ENCODE measurements around the gene OSBPL3.

The OSBPL3 gene

GRCh38 chr7:24820730-24821044, 159.3 kb downstream of the OSBPL3 start:
- no peaks in the 10 kb centered on the region for H3K27me3 ChIP-seq (ENCODE audit: control insufficient read depth, insufficient read depth, low read length)
- H3K9ac ChIP-seq (ENCODE audit: low read depth, low read length): peak overlapping the region; percentile 62
- H3K9me3 ChIP-seq (replicated peaks; ENCODE audit: low read length): no peaks in the 10 kb centered on the region
- no peak overlapping the region for H3K4me3 ChIP-seq (ENCODE audit: low read length)
- peaks cover 33% of the 10 kb centered on the region for H3K4me1 ChIP-seq (ENCODE audit: control insufficient read depth, insufficient read depth, low read length)
- no peaks in the 10 kb centered on the region for H3K36me3 ChIP-seq (ENCODE audit: insufficient read depth, low read length)
- peak overlapping the region; percentile 63 for H3K4me2 ChIP-seq (ENCODE audit: low read length)

- no peaks in the 10 kb centered on the region for H3K9me3 ChIP-seq (replicated peaks; ENCODE audit: low read length)
- H3K36me3 ChIP-seq (ENCODE audit: insufficient read depth, low read length): no peaks in the 10 kb centered on the region
- peaks cover 27% of the 10 kb centered on the region for H3K4me1 ChIP-seq (ENCODE audit: control insufficient read depth, insufficient read depth, low read length)
- no peak overlapping the region for H3K4me3 ChIP-seq (ENCODE audit: low read length)
- no peak overlapping the region for H3K9ac ChIP-seq (ENCODE audit: low read depth, low read length)
- H3K27me3 ChIP-seq (ENCODE audit: control insufficient read depth, insufficient read depth, low read length): no peaks in the 10 kb centered on the region
- peak overlapping the region; percentile 53 for H3K4me2 ChIP-seq (ENCODE audit: low read length)
These were observed 159.9 kb downstream of the OSBPL3 start for GRCh38 chr7:24819916-24820689.

- H3K27me3 ChIP-seq (ENCODE audit: control insufficient read depth, insufficient read depth, low read length): no peaks in the 10 kb centered on the region
- peaks cover 22% of the 10 kb centered on the region for H3K4me1 ChIP-seq (ENCODE audit: control insufficient read depth, insufficient read depth, low read length)
- H3K36me3 ChIP-seq (ENCODE audit: insufficient read depth, low read length): no peaks in the 10 kb centered on the region
- no peak overlapping the region for H3K4me3 ChIP-seq (ENCODE audit: low read length)
- H3K4me2 ChIP-seq (ENCODE audit: low read length): no peak overlapping the region
- H3K9ac ChIP-seq (ENCODE audit: low read depth, low read length): no peak overlapping the region
- H3K9me3 ChIP-seq (replicated peaks; ENCODE audit: low read length): no peaks in the 10 kb centered on the region
These were observed 162.6 kb downstream of the OSBPL3 start for GRCh38 chr7:24817339-24817738.

GRCh38 chr7:24816868-24817267, 163.1 kb downstream of the OSBPL3 start:
- Histone ChIP-seq H3K36me3 (ENCODE audit: insufficient read depth, low read length) (no peaks in the 10 kb centered on the region), H3K4me3 (ENCODE audit: low read length) (no peak overlapping the region), H3K9me3 (replicated peaks; ENCODE audit: low read length) (no peaks in the 10 kb centered on the region), H3K4me2 (ENCODE audit: low read length) (no peak overlapping the region), H3K4me1 (ENCODE audit: control insufficient read depth, insufficient read depth, low read length) (peaks cover 19% of the 10 kb centered on the region), H3K27me3 (ENCODE audit: control insufficient read depth, insufficient read depth, low read length) (no peaks in the 10 kb centered on the region), H3K9ac (ENCODE audit: low read depth, low read length) (no peak overlapping the region)

- H3K4me1 ChIP-seq (ENCODE audit: control insufficient read depth, insufficient read depth, low read length): no peaks in the 10 kb centered on the region
- H3K4me3 ChIP-seq (ENCODE audit: low read length): no peak overlapping the region
- no peak overlapping the region for H3K4me2 ChIP-seq (ENCODE audit: low read length)
- no peaks in the 10 kb centered on the region for H3K9me3 ChIP-seq (replicated peaks; ENCODE audit: low read length)
- H3K27me3 ChIP-seq (ENCODE audit: control insufficient read depth, insufficient read depth, low read length): no peaks in the 10 kb centered on the region
- H3K9ac ChIP-seq (ENCODE audit: low read depth, low read length): no peak overlapping the region
- H3K36me3 ChIP-seq (ENCODE audit: insufficient read depth, low read length): peaks cover 7% of the 10 kb centered on the region
These were observed 167.6 kb downstream of the OSBPL3 start for GRCh38 chr7:24812305-24812945.

GRCh38 chr7:24808518-24808917, 171.5 kb downstream of the OSBPL3 start:
- H3K4me3 ChIP-seq (ENCODE audit: low read length): no peak overlapping the region
- H3K36me3 ChIP-seq (ENCODE audit: insufficient read depth, low read length): peaks cover 22% of the 10 kb centered on the region
- H3K9ac ChIP-seq (ENCODE audit: low read depth, low read length): no peak overlapping the region
- no peaks in the 10 kb centered on the region for H3K4me1 ChIP-seq (ENCODE audit: control insufficient read depth, insufficient read depth, low read length)
- no peak overlapping the region for H3K4me2 ChIP-seq (ENCODE audit: low read length)
- H3K27me3 ChIP-seq (ENCODE audit: control insufficient read depth, insufficient read depth, low read length): no peaks in the 10 kb centered on the region
- H3K9me3 ChIP-seq (replicated peaks; ENCODE audit: low read length): no peaks in the 10 kb centered on the region

- H3K4me1 ChIP-seq (ENCODE audit: control insufficient read depth, insufficient read depth, low read length): no peaks in the 10 kb centered on the region
These were observed 177.7 kb downstream of the OSBPL3 start for GRCh38 chr7:24802300-24802699.

GRCh38 chr7:24801883-24802282, 178.1 kb downstream of the OSBPL3 start:
- Histone ChIP-seq H3K9ac (ENCODE audit: low read depth, low read length) (no peak overlapping the region), H3K4me2 (ENCODE audit: low read length) (no peak overlapping the region), H3K27me3 (ENCODE audit: control insufficient read depth, insufficient read depth, low read length) (no peaks in the 10 kb centered on the region), H3K4me1 (ENCODE audit: control insufficient read depth, insufficient read depth, low read length) (no peaks in the 10 kb centered on the region), H3K4me3 (ENCODE audit: low read length) (no peak overlapping the region), H3K36me3 (ENCODE audit: insufficient read depth, low read length) (peaks cover 25% of the 10 kb centered on the region), H3K9me3 (replicated peaks; ENCODE audit: low read length) (no peaks in the 10 kb centered on the region)

More at GRCh38 chr7:24802300-24802699, 177.7 kb downstream of the OSBPL3 start:
- Histone ChIP-seq H3K4me3 (ENCODE audit: low read length) (no peak overlapping the region), H3K4me2 (ENCODE audit: low read length) (no peak overlapping the region), H3K27me3 (ENCODE audit: control insufficient read depth, insufficient read depth, low read length) (no peaks in the 10 kb centered on the region), H3K9me3 (replicated peaks; ENCODE audit: low read length) (no peaks in the 10 kb centered on the region), H3K9ac (ENCODE audit: low read depth, low read length) (no peak overlapping the region), H3K36me3 (ENCODE audit: insufficient read depth, low read length) (peaks cover 25% of the 10 kb centered on the region)

- Histone ChIP-seq H3K36me3 (ENCODE audit: insufficient read depth, low read length) (peaks cover 17% of the 10 kb centered on the region), H3K9me3 (replicated peaks; ENCODE audit: low read length) (no peaks in the 10 kb centered on the region), H3K4me2 (ENCODE audit: low read length) (no peak overlapping the region), H3K9ac (ENCODE audit: low read depth, low read length) (no peak overlapping the region), H3K4me1 (ENCODE audit: control insufficient read depth, insufficient read depth, low read length) (no peaks in the 10 kb centered on the region), H3K27me3 (ENCODE audit: control insufficient read depth, insufficient read depth, low read length) (no peaks in the 10 kb centered on the region), H3K4me3 (ENCODE audit: low read length) (no peak overlapping the region)
These were observed 179.3 kb downstream of the OSBPL3 start for GRCh38 chr7:24800667-24801066.

- Histone ChIP-seq H3K4me3 (ENCODE audit: low read length) (no peak overlapping the region), H3K36me3 (ENCODE audit: insufficient read depth, low read length) (peaks cover 17% of the 10 kb centered on the region), H3K9ac (ENCODE audit: low read depth, low read length) (no peak overlapping the region), H3K4me2 (ENCODE audit: low read length) (no peak overlapping the region), H3K27me3 (ENCODE audit: control insufficient read depth, insufficient read depth, low read length) (no peaks in the 10 kb centered on the region), H3K9me3 (replicated peaks; ENCODE audit: low read length) (no peaks in the 10 kb centered on the region), H3K4me1 (ENCODE audit: control insufficient read depth, insufficient read depth, low read length) (no peaks in the 10 kb centered on the region)
These were observed 179.9 kb downstream of the OSBPL3 start for GRCh38 chr7:24800073-24800472.

- H3K36me3 ChIP-seq (ENCODE audit: insufficient read depth, low read length): peaks cover 17% of the 10 kb centered on the region
- H3K27me3 ChIP-seq (ENCODE audit: control insufficient read depth, insufficient read depth, low read length): no peaks in the 10 kb centered on the region
These were observed 180.5 kb downstream of the OSBPL3 start for GRCh38 chr7:24799506-24799905.

GRCh38 chr7:24798261-24798660, 181.7 kb downstream of the OSBPL3 start:
- peaks cover 10% of the 10 kb centered on the region for H3K36me3 ChIP-seq (ENCODE audit: insufficient read depth, low read length)
- H3K9me3 ChIP-seq (replicated peaks; ENCODE audit: low read length): no peaks in the 10 kb centered on the region
- H3K27me3 ChIP-seq (ENCODE audit: control insufficient read depth, insufficient read depth, low read length): no peaks in the 10 kb centered on the region
- H3K9ac ChIP-seq (ENCODE audit: low read depth, low read length): no peak overlapping the region
- H3K4me1 ChIP-seq (ENCODE audit: control insufficient read depth, insufficient read depth, low read length): no peaks in the 10 kb centered on the region
- no peak overlapping the region for H3K4me2 ChIP-seq (ENCODE audit: low read length)
- no peak overlapping the region for H3K4me3 ChIP-seq (ENCODE audit: low read length)

More at GRCh38 chr7:24799506-24799905, 180.5 kb downstream of the OSBPL3 start:
- no peak overlapping the region for H3K4me3 ChIP-seq (ENCODE audit: low read length)
- no peaks in the 10 kb centered on the region for H3K9me3 ChIP-seq (replicated peaks; ENCODE audit: low read length)
- H3K4me1 ChIP-seq (ENCODE audit: control insufficient read depth, insufficient read depth, low read length): no peaks in the 10 kb centered on the region
- no peak overlapping the region for H3K9ac ChIP-seq (ENCODE audit: low read depth, low read length)
- H3K4me2 ChIP-seq (ENCODE audit: low read length): no peak overlapping the region
